GM18907 (cell line): ENCODE results near the gene TIGD4.

Experiments used
- ATAC-seq: cut with Tn5 transposase; IDR thresholded peaks from one replicate; pipeline ENCODE4 v1.9.1; 2021; ENCODE audit warnings: mild to moderate bottlenecking, moderate library complexity; ENCODE audit not compliant: unreplicated experiment

The TIGD4 gene

GRCh38 chr4:152779513-152780266 is at the start of gene TIGD4, which contains the start of gene ARFIP1:
Gene TIGD4 (minus strand): TSS chr4:152779730. CDS start chr4:152771004, 8,726 bp downstream.
Gene ARFIP1 (plus strand): TSS chr4:152779954. CDS start chr4:152829634, 49,680 bp downstream.
- ATAC-seq: peak; percentile 95

GRCh38 chr4:152828122-152828521 is 48.6 kb upstream of the TIGD4 start:
- no peak for ATAC-seq

GRCh38 chr4:152825336-152825735 is 45.8 kb upstream of the TIGD4 start:
- no peak for ATAC-seq

GRCh38 chr4:152824561-152824960 is 45.0 kb upstream of the TIGD4 start:
- ATAC-seq: no peak

- ATAC-seq: no peak
Observed at GRCh38 chr4:152822323-152822722, 42.8 kb upstream of the TIGD4 start.

- ATAC-seq: no peak
Observed at GRCh38 chr4:152820073-152820472, 40.5 kb upstream of the TIGD4 start.

- ATAC-seq: no peak
Observed at GRCh38 chr4:152819026-152819645, 39.6 kb upstream of the TIGD4 start.

- ATAC-seq: no peak
Observed at GRCh38 chr4:152817331-152817730, 37.8 kb upstream of the TIGD4 start.

- ATAC-seq: no peak
Observed at GRCh38 chr4:152815078-152815477, 35.5 kb upstream of the TIGD4 start.

GRCh38 chr4:152810715-152811287 is 31.3 kb upstream of the TIGD4 start:
- no peak for ATAC-seq

- no peak for ATAC-seq
Observed at GRCh38 chr4:152808670-152809069, 29.1 kb upstream of the TIGD4 start.

GRCh38 chr4:152807294-152807829 is 27.8 kb upstream of the TIGD4 start:
- no peak for ATAC-seq

- no peak for ATAC-seq
Observed at GRCh38 chr4:152806501-152807125, 27.1 kb upstream of the TIGD4 start.

- no peak for ATAC-seq
Observed at GRCh38 chr4:152805818-152806217, 26.3 kb upstream of the TIGD4 start.

- ATAC-seq: no peak
Observed at GRCh38 chr4:152805071-152805650, 25.6 kb upstream of the TIGD4 start.

- ATAC-seq: no peak
Observed at GRCh38 chr4:152803541-152803940, 24.0 kb upstream of the TIGD4 start.

GRCh38 chr4:152795891-152796290 is 16.4 kb upstream of the TIGD4 start:
- ATAC-seq: no peak

- no peak for ATAC-seq
Observed at GRCh38 chr4:152786627-152787026, 7.1 kb upstream of the TIGD4 start.

GRCh38 chr4:152785639-152786615 is 6.4 kb upstream of the TIGD4 start:
- ATAC-seq: peak; percentile 46
